K562 (cell line): ENCODE measurements around the gene ABCB6. TPM values are rescaled to one million over a fixed set of nuclear protein-coding genes. Genes with fewer than 3 reads are reported as not detected.

Experiments used
- E2F8 ChIP-seq: fragments of 450-650 bp; IDR thresholded peaks from 2 replicates; pipeline ENCODE4 v1.7.1; 2018; ENCODE audit warnings: mild to moderate bottlenecking, low read depth; ENCODE audit not compliant: partially characterized antibody
- JUND ChIP-seq, 2 experiments: IDR thresholded peaks; 2 replicates in 1 of 2; 3 replicates in 1 of 2; pipeline ENCODE4 v1.6.1; 2011; ENCODE audit warnings: borderline replicate concordance in 2 of 2, low read depth in 2 of 2, low read length in 2 of 2, improper control_type of control experiment in 1 of 2, missing biosample characterization in 1 of 2, missing genetic modification characterization in 1 of 2, missing genetic modification reagents in 1 of 2
- MAZ ChIP-seq, 2 experiments: fragments of 450-650 bp in 1 of 2; sonication (generic) in 1 of 2; formaldehyde crosslinking; IDR thresholded peaks in 1 of 2; conservative IDR thresholded peaks in 1 of 2; 2 replicates each; pipeline versions ENCODE4 v1.4.0 to v1.5.0; 2020; ENCODE audit warnings: mild to moderate bottlenecking in 1 of 2, missing genetic modification reagents in 1 of 2
- MEIS2 ChIP-seq: fragments of 450-650 bp; IDR thresholded peaks from 2 replicates; pipeline ENCODE4 v1.6.1; 2014; ENCODE audit warnings: mild to moderate bottlenecking; ENCODE audit not compliant: partially characterized antibody
- MGA ChIP-seq: fragments of 450-650 bp; IDR thresholded peaks from 2 replicates; pipeline ENCODE4 v1.6.1; 2016; ENCODE audit warnings: mild to moderate bottlenecking, moderate library complexity
- SMARCE1 ChIP-seq: fragments of 450-650 bp; IDR thresholded peaks from 2 replicates; pipeline ENCODE4 v1.7.1; 2016; ENCODE audit warnings: mild to moderate bottlenecking
- ZEB2 ChIP-seq: fragments of 450-650 bp; IDR thresholded peaks from 2 replicates; pipeline ENCODE4 v1.6.1; 2016
- ZNF311 ChIP-seq: fragments of 250-450 bp; sonication (Bioruptor Pico); IDR thresholded peaks from 2 replicates; pipeline ENCODE4 v1.4.0; 2020; ENCODE audit warnings: mild to moderate bottlenecking, moderate library complexity
- ZNF384 ChIP-seq: IDR thresholded peaks from 2 replicates; pipeline ENCODE4 v1.6.1; 2012; ENCODE audit warnings: low read depth, low read length, improper control_type of control experiment
- polyA plus RNA-seq, 8 experiments: library from polyadenylated mRNA; depleted of rRNA in 4 of 8; stranded (reverse) in 5 of 8; unstranded in 3 of 8; fragments of >200 nt; fragmentation: Nextera tagmentation in 2 of 8; fragmentation: Illumina TruSeq in 1 of 8; extraction: Ambion mirVana in 2 of 8; extraction: Trizol in 1 of 8; gene quantifications; 2 replicates each; pipeline versions ENCODE4 v1.2.1 to v1.2.3, GENCODE V29; 2011 to 2014; ENCODE audit warnings: inconsistent platforms in 1 of 8, missing spikeins in 1 of 8
- total RNA-seq, 7 experiments: library from RNA; depleted of rRNA in 6 of 7; stranded (reverse); fragments of >200 nt in 6 of 7; fragmentation: Illumina TruSeq in 2 of 7; extraction: Trizol in 2 of 7; gene quantifications; 2 replicates each; pipeline versions ENCODE4 v1.2.1 to v1.2.3, GENCODE V29; 2011 to 2021; ENCODE audit warnings: low replicate concordance in 1 of 7
- TF ChIP-seq, protein P1 (sequence below): sonication (generic); formaldehyde crosslinking; IDR thresholded peaks from 2 replicates; pipeline ENCODE4 v1.8.1; 2023; ENCODE audit warnings: mild to moderate bottlenecking, missing genetic modification reagents

Gene ABCB6
- total and polyA plus RNA-seq, 9 of the 15 experiments (the other 6 are each of a cell fraction or from before 2014, with no cell fraction given), result 3.7 to 29.8 (median 16.8) TPM

GRCh38 chr2:219177552-219178376 lies 41.0 kb downstream of the ABCB6 start, which contains the start of gene RETREG2 (continued):
- TF ChIP-seq MGA (peak; percentile 23), ZNF384 (no peak), ZNF311 (CRISPR knock-in tag) (no peak), MEIS2 (peak; percentile 73), MAZ (CRISPR knock-in tag; conservative IDR thresholded peaks at IDR 0.05 in 1 of 2, IDR thresholded peaks at IDR 0.05 in 1 of 2) (peak; percentile 30 to 87; a peak in 2 of 4 replicates), E2F8 (no peak), SMARCE1 (peak; percentile 54; the same call in 1 of the 2 replicates), JUND (IDR thresholded peaks at IDR 0.05; ENCODE audit: borderline replicate concordance, low read depth, low read length) (peak; percentile 75; the same call in 1 of the 2 replicates), JUND (tag; IDR thresholded peaks at IDR 0.05; ENCODE audit: borderline replicate concordance, low read depth, low read length) (peak; percentile 79; the same call in 2 of the 3 replicates), ZEB2 (no peak)
- TF ChIP-seq, protein P1, sequence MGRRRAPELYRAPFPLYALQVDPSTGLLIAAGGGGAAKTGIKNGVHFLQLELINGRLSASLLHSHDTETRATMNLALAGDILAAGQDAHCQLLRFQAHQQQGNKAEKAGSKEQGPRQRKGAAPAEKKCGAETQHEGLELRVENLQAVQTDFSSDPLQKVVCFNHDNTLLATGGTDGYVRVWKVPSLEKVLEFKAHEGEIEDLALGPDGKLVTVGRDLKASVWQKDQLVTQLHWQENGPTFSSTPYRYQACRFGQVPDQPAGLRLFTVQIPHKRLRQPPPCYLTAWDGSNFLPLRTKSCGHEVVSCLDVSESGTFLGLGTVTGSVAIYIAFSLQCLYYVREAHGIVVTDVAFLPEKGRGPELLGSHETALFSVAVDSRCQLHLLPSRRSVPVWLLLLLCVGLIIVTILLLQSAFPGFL (CRISPR knock-in tag), result no peak
